ENCODE results near the gene OR56A1. TPM values are rescaled to one million over a fixed set of nuclear protein-coding genes. Genes with fewer than 3 reads are reported as not detected.

OR56A1 gene
- total RNA-seq, 1 donor from 2014 or later: not detected

GRCh38 chr11:6006395-6006794 is 24.2 kb downstream of the OR56A1 start:
- H3K36me3 ChIP-seq: no peaks in the 10 kb centered on the region
- no peaks in the 10 kb centered on the region for H3K4me1 ChIP-seq
- TF ChIP-seq, protein P1, sequence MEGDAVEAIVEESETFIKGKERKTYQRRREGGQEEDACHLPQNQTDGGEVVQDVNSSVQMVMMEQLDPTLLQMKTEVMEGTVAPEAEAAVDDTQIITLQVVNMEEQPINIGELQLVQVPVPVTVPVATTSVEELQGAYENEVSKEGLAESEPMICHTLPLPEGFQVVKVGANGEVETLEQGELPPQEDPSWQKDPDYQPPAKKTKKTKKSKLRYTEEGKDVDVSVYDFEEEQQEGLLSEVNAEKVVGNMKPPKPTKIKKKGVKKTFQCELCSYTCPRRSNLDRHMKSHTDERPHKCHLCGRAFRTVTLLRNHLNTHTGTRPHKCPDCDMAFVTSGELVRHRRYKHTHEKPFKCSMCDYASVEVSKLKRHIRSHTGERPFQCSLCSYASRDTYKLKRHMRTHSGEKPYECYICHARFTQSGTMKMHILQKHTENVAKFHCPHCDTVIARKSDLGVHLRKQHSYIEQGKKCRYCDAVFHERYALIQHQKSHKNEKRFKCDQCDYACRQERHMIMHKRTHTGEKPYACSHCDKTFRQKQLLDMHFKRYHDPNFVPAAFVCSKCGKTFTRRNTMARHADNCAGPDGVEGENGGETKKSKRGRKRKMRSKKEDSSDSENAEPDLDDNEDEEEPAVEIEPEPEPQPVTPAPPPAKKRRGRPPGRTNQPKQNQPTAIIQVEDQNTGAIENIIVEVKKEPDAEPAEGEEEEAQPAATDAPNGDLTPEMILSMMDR (IDR thresholded peaks at IDR 0.05; ENCODE audit: borderline replicate concordance): no peak
- no peaks in the 10 kb centered on the region for H3K27me3 ChIP-seq (ENCODE audit: low read depth)
- H3K27ac ChIP-seq (replicated peaks): no peak overlapping the region
- H3K9me3 ChIP-seq (replicated peaks): no peaks in the 10 kb centered on the region
- no peak overlapping the region for H3K4me3 ChIP-seq
- no peak for DNase-seq
- intact Hi-C loops (cut with micrococcal nuclease): no loop called here

GRCh38 chr11:6002202-6002699 is 28.3 kb downstream of the OR56A1 start:
- DNase-seq: no peak
- Histone ChIP-seq H3K9me3 (replicated peaks) (no peaks in the 10 kb centered on the region), H3K4me3 (no peak overlapping the region), H3K27me3 (ENCODE audit: low read depth) (no peaks in the 10 kb centered on the region), H3K27ac (replicated peaks) (peak overlapping the region; percentile 11), H3K4me1 (no peaks in the 10 kb centered on the region), H3K36me3 (no peaks in the 10 kb centered on the region)
- TF ChIP-seq, protein P1 (IDR thresholded peaks at IDR 0.05; ENCODE audit: borderline replicate concordance): no peak
- intact Hi-C loops (cut with micrococcal nuclease): no loop called here

DNA sequence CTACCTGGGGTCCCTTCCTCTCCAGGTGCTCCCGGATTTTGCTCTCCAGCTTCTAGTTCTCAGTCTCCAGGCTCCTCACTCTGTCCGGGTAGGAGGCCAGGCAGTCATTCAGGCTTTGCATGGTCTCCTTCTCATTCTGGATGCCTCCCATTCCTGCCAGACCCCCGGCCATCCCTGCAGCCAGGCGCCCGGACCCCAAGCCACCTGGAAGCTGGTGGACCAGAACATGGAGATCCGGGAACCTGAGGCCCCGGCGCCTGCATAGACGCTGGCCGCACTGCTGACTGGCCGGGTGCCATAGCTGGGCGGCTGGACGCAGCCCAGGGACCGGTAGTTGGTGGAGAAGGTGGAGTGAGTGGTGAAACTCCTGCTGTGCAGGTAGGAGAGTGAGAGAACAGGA is 35.8 kb downstream of the OR56A1 start:
- H3K9me3 ChIP-seq (replicated peaks): no peaks in the 10 kb centered on the region
- intact Hi-C loops (cut with micrococcal nuclease): no loop called here
- DNase-seq: no peak
- peaks cover 1% of the 10 kb centered on the region for H3K27me3 ChIP-seq (ENCODE audit: low read depth)
- H3K36me3 ChIP-seq: no peaks in the 10 kb centered on the region
- H3K4me1 ChIP-seq: no peaks in the 10 kb centered on the region
- H3K27ac ChIP-seq (replicated peaks): no peak overlapping the region
- TF ChIP-seq, protein P1 (IDR thresholded peaks at IDR 0.05; ENCODE audit: borderline replicate concordance): no peak
- no peak overlapping the region for H3K4me3 ChIP-seq

GRCh38 chr11:5992604-5993251 is 37.8 kb downstream of the OR56A1 start:
- Histone ChIP-seq H3K27me3 (ENCODE audit: low read depth) (peaks cover 7% of the 10 kb centered on the region), H3K9me3 (replicated peaks) (no peaks in the 10 kb centered on the region), H3K36me3 (no peaks in the 10 kb centered on the region), H3K4me3 (no peak overlapping the region), H3K27ac (replicated peaks) (no peak overlapping the region), H3K4me1 (no peaks in the 10 kb centered on the region)
- intact Hi-C loops (cut with micrococcal nuclease): no loop called here
- DNase-seq: no peak
- TF ChIP-seq, protein P1 (IDR thresholded peaks at IDR 0.05; ENCODE audit: borderline replicate concordance): peak; percentile 61

GRCh38 chr11:5992150-5992549 is 38.4 kb downstream of the OR56A1 start:
- Histone ChIP-seq H3K4me3 (no peak overlapping the region), H3K27ac (replicated peaks) (no peak overlapping the region), H3K27me3 (ENCODE audit: low read depth) (peaks cover 11% of the 10 kb centered on the region), H3K9me3 (replicated peaks) (no peaks in the 10 kb centered on the region), H3K36me3 (no peaks in the 10 kb centered on the region), H3K4me1 (no peaks in the 10 kb centered on the region)
- intact Hi-C loops (cut with micrococcal nuclease): no loop called here
- no peak for DNase-seq
- TF ChIP-seq, protein P1 (IDR thresholded peaks at IDR 0.05; ENCODE audit: borderline replicate concordance): no peak

All from left ventricle myocardium inferior (tissue), 1 donor.